Tibial nerve (tissue), 4 donors: ENCODE results near the gene SMAD5. TPM values are rescaled to one million over a fixed set of nuclear protein-coding genes. Genes with fewer than 3 reads are reported as not detected.

Experiments used
- DNase-seq, 2 donors: peaks; one replicate each; pipeline ENCODE4 v3.0.0-alpha.2; 2019; ENCODE audit warnings: low spot score in 2 of 2
- H3K27ac ChIP-seq, 4 donors: fragments of 200-600 bp; sonication (generic) in 3 of 4; one replicate each; pipeline ENCODE4 v1.5.1; 2017 to 2019; ENCODE audit warnings: mild to moderate bottlenecking in 1 of 4
- H3K27me3 ChIP-seq, 2 donors: fragments of 200-600 bp; sonication (generic) in 1 of 2; one replicate each; pipeline versions ENCODE4 v1.5.1 to v1.6.0; 2017 to 2019
- H3K36me3 ChIP-seq, 3 donors: fragments of 200-600 bp; sonication (generic); one replicate each; pipeline ENCODE4 v1.5.1; 2018 to 2019
- H3K4me1 ChIP-seq, 4 donors: fragments of 200-600 bp; sonication (generic) in 3 of 4; one replicate each; pipeline ENCODE4 v1.5.1; 2017 to 2019
- H3K4me3 ChIP-seq, 4 donors: fragments of 200-600 bp; sonication (generic) in 3 of 4; one replicate each; pipeline ENCODE4 v1.5.1; 2017 to 2019; ENCODE audit warnings: mild to moderate bottlenecking in 1 of 4, moderate library complexity in 1 of 4
- H3K9me3 ChIP-seq, 4 donors: fragments of 200-600 bp; sonication (generic) in 3 of 4; one replicate each; pipeline ENCODE4 v1.5.1; 2017 to 2019
- CTCF ChIP-seq, 5 experiments: fragments of 200-600 bp in 3 of 5; fragments of 450-650 bp in 2 of 5; sonication (generic) in 3 of 5; IDR thresholded peaks; one replicate each; pipeline ENCODE4 v1.5.1; 2016 to 2019; ENCODE audit warnings: antibody characterized with exemption in 5 of 5, mild to moderate bottlenecking in 3 of 5, moderate library complexity in 2 of 5
- EP300 ChIP-seq, 2 donors: sonication (generic); formaldehyde crosslinking; IDR thresholded peaks; one replicate each; pipeline ENCODE4 v1.6.1; 2017; ENCODE audit warnings: antibody characterized with exemption in 2 of 2, mild to moderate bottlenecking in 1 of 2
- POLR2A ChIP-seq, 2 donors: fragments of 450-650 bp; IDR thresholded peaks; one replicate each; pipeline ENCODE4 v1.6.1; 2017; ENCODE audit warnings: antibody characterized with exemption in 2 of 2, mild to moderate bottlenecking in 2 of 2, moderate library complexity in 2 of 2
- WGBS, 2 donors: methylation state at CpG; one replicate each; pipeline ENCODE4 v1.1.5; 2018; 5-methylcytosine and 5-hydroxymethylcytosine counted together
- total RNA-seq, 4 donors: library from RNA; depleted of rRNA; stranded (reverse); fragments of >200 nt; gene quantifications; one replicate each; pipeline ENCODE4 v1.1.0, GENCODE V29; 2016

The SMAD5 gene
- total RNA-seq, 4 donors from 2014 or later = 34.5 to 65.5 (median 54.3) TPM

- no peak for DNase-seq
- TF ChIP-seq POLR2A (IDR thresholded peaks at IDR 0.05) = no peak
- no peak for TF ChIP-seq CTCF (IDR thresholded peaks at IDR 0.05)
- no peak for TF ChIP-seq EP300 (IDR thresholded peaks at IDR 0.05)
- H3K4me1 ChIP-seq = no peaks in the 10 kb centered on the region
- 94 to 95% methylated on average over 8 of the region's 8 CpGs for WGBS, 2 donors
- no peak overlapping the region for H3K27ac ChIP-seq
- H3K36me3 ChIP-seq = no peaks in the 10 kb centered on the region
- H3K9me3 ChIP-seq = peaks cover 0 to 7% (median 0%) of the 10 kb centered on the region in 4 donors
- H3K4me3 ChIP-seq = no peak overlapping the region
- peaks cover 0 to 16% of the 10 kb centered on the region in 2 donors for H3K27me3 ChIP-seq
Observed at GRCh38 chr5:136205061-136205702, 72.5 kb downstream of the SMAD5 start.

- Histone ChIP-seq H3K36me3 (no peaks in the 10 kb centered on the region), H3K27me3 (peaks cover 0 to 11% of the 10 kb centered on the region in 2 donors), H3K4me1 (no peaks in the 10 kb centered on the region), H3K4me3 (no peak overlapping the region), H3K9me3 (peaks cover 0 to 7% (median 0%) of the 10 kb centered on the region in 4 donors), H3K27ac (no peak overlapping the region)
- DNase-seq = no peak
- no peak for TF ChIP-seq POLR2A (IDR thresholded peaks at IDR 0.05)
- TF ChIP-seq EP300 (IDR thresholded peaks at IDR 0.05) = no peak
- TF ChIP-seq CTCF (IDR thresholded peaks at IDR 0.05) = no peak
- 82 to 90% methylated on average over 4 of the region's 4 CpGs for WGBS, 2 donors
Observed at GRCh38 chr5:136205941-136206340, 73.3 kb downstream of the SMAD5 start.

GRCh38 chr5:136206361-136206760, 73.7 kb downstream of the SMAD5 start:
- DNase-seq = no peak
- TF ChIP-seq EP300 (IDR thresholded peaks at IDR 0.05) = no peak
- TF ChIP-seq POLR2A (IDR thresholded peaks at IDR 0.05) = no peak
- TF ChIP-seq CTCF (IDR thresholded peaks at IDR 0.05) = no peak
- H3K4me3 ChIP-seq = no peak overlapping the region
- H3K27me3 ChIP-seq = peaks cover 0 to 7% of the 10 kb centered on the region in 2 donors
- 74 to 77% methylated on average over 5 of the region's 5 CpGs for WGBS, 2 donors
- H3K36me3 ChIP-seq = no peaks in the 10 kb centered on the region
- no peaks in the 10 kb centered on the region for H3K4me1 ChIP-seq
- no peak overlapping the region for H3K27ac ChIP-seq
- peaks cover 0 to 7% (median 0%) of the 10 kb centered on the region in 4 donors for H3K9me3 ChIP-seq

GRCh38 chr5:136207631-136208030, 75.0 kb downstream of the SMAD5 start:
- 90 to 94% methylated on average over 7 of the region's 7 CpGs for WGBS, 2 donors
- no peaks in the 10 kb centered on the region for H3K4me1 ChIP-seq
- H3K27ac ChIP-seq = no peak overlapping the region
- H3K9me3 ChIP-seq = peaks cover 0 to 7% (median 0%) of the 10 kb centered on the region in 4 donors
- no peak for DNase-seq
- H3K27me3 ChIP-seq = peaks cover 0 to 11% of the 10 kb centered on the region in 2 donors
- TF ChIP-seq EP300 (IDR thresholded peaks at IDR 0.05) (no peak), POLR2A (IDR thresholded peaks at IDR 0.05) (no peak), CTCF (IDR thresholded peaks at IDR 0.05) (no peak)
- H3K36me3 ChIP-seq = no peaks in the 10 kb centered on the region
- H3K4me3 ChIP-seq = no peak overlapping the region

- WGBS, 2 donors = 45 to 62% methylated on average over 3 of the region's 3 CpGs
- TF ChIP-seq CTCF (IDR thresholded peaks at IDR 0.05) = no peak
- no peak for TF ChIP-seq POLR2A (IDR thresholded peaks at IDR 0.05)
- no peak for TF ChIP-seq EP300 (IDR thresholded peaks at IDR 0.05)
- Histone ChIP-seq H3K27ac (no peak overlapping the region), H3K27me3 (peaks cover 0 to 14% of the 10 kb centered on the region in 2 donors), H3K4me3 (no peak overlapping the region), H3K4me1 (peaks cover 0 to 4% (median 0%) of the 10 kb centered on the region in 4 donors), H3K9me3 (peaks cover 0 to 7% (median 0%) of the 10 kb centered on the region in 4 donors), H3K36me3 (no peaks in the 10 kb centered on the region)
- DNase-seq = no peak
Observed at GRCh38 chr5:136208916-136209315, 76.3 kb downstream of the SMAD5 start.
